ENCODE results near the gene DEPDC1B. TPM values are rescaled to one million over a fixed set of nuclear protein-coding genes. Genes with fewer than 3 reads are reported as not detected.
"Not testable (repeated sequence)": the region's sequence is repeated elsewhere in the genome, so short reads cannot be mapped to it uniquely, and the experiment has no call there.

Gene DEPDC1B
- total RNA-seq, 4 donors from 2014 or later, result 8.2 TPM; not detected in 3

- no peaks in the 10 kb centered on the region for H3K9me3 ChIP-seq
- H3K27me3 ChIP-seq, result no peaks in the 10 kb centered on the region
- TF ChIP-seq POLR2A (IDR thresholded peaks at IDR 0.05), result no peak
- TF ChIP-seq CTCF (IDR thresholded peaks at IDR 0.05), result no peak
- DNase-seq, result no peak
- H3K4me1 ChIP-seq, result no peaks in the 10 kb centered on the region
- intact Hi-C loops (cut with DNase I; ENCODE audit: low total_unique reads), result no loop called here
- no peaks in the 10 kb centered on the region for H3K36me3 ChIP-seq
- no peak overlapping the region for H3K27ac ChIP-seq
- no peak overlapping the region for H3K4me3 ChIP-seq
These were observed 67.8 kb downstream of the DEPDC1B start for GRCh38 chr5:60632153-60632552.

- H3K36me3 ChIP-seq, result no peaks in the 10 kb centered on the region
- intact Hi-C loops (cut with DNase I; ENCODE audit: low total_unique reads), result no loop called here
- no peaks in the 10 kb centered on the region for H3K27me3 ChIP-seq
- H3K27ac ChIP-seq, result no peak overlapping the region
- no peak for TF ChIP-seq POLR2A (IDR thresholded peaks at IDR 0.05)
- TF ChIP-seq CTCF (IDR thresholded peaks at IDR 0.05), result no peak
- DNase-seq, result no peak
- no peak overlapping the region for H3K4me3 ChIP-seq
- no peaks in the 10 kb centered on the region for H3K4me1 ChIP-seq
- no peaks in the 10 kb centered on the region for H3K9me3 ChIP-seq
These were observed 69.1 kb downstream of the DEPDC1B start for GRCh38 chr5:60630836-60631235.

- Histone ChIP-seq H3K36me3 (no peaks in the 10 kb centered on the region), H3K27me3 (no peaks in the 10 kb centered on the region), H3K9me3 (no peaks in the 10 kb centered on the region), H3K27ac (no peak overlapping the region), H3K4me3 (no peak overlapping the region), H3K4me1 (no peaks in the 10 kb centered on the region)
- intact Hi-C loops (cut with DNase I; ENCODE audit: low total_unique reads), result no loop called here
- DNase-seq, result no peak
- TF ChIP-seq POLR2A (IDR thresholded peaks at IDR 0.05) (no peak), CTCF (IDR thresholded peaks at IDR 0.05) (no peak)
These were observed 69.8 kb downstream of the DEPDC1B start for GRCh38 chr5:60630179-60630578.

GRCh38 chr5:60624875-60625274 is 75.1 kb downstream of the DEPDC1B start:
- H3K4me1 ChIP-seq; intact Hi-C loops (cut with DNase I; ENCODE audit: low total_unique reads); H3K36me3 ChIP-seq; H3K27ac ChIP-seq; H3K4me3 ChIP-seq; DNase-seq; H3K27me3 ChIP-seq; H3K9me3 ChIP-seq: not testable (repeated sequence)

GRCh38 chr5:60620752-60621151 is 79.2 kb downstream of the DEPDC1B start:
- H3K4me1 ChIP-seq; H3K27ac ChIP-seq; DNase-seq; intact Hi-C loops (cut with DNase I; ENCODE audit: low total_unique reads); H3K4me3 ChIP-seq; H3K27me3 ChIP-seq; H3K9me3 ChIP-seq; H3K36me3 ChIP-seq: not testable (repeated sequence)

- no peak for DNase-seq
- H3K36me3 ChIP-seq, result no peaks in the 10 kb centered on the region
- TF ChIP-seq CTCF (IDR thresholded peaks at IDR 0.05) (no peak), POLR2A (IDR thresholded peaks at IDR 0.05) (no peak)
- intact Hi-C loops (cut with DNase I; ENCODE audit: low total_unique reads), result no loop called here
- no peak overlapping the region for H3K4me3 ChIP-seq
- H3K9me3 ChIP-seq, result no peaks in the 10 kb centered on the region
- H3K27me3 ChIP-seq, result no peaks in the 10 kb centered on the region
- H3K27ac ChIP-seq, result no peak overlapping the region
- no peaks in the 10 kb centered on the region for H3K4me1 ChIP-seq
These were observed 86.1 kb downstream of the DEPDC1B start for GRCh38 chr5:60613826-60614225.

Data from uterus (tissue), 4 donors.